GM21825 (cell line): ENCODE data around the gene MCRIP1.
A peak's percentile ranks its signal among the peaks of the same experiment; 100 is the strongest.

Experiments used
- ATAC-seq: cut with Tn5 transposase; IDR thresholded peaks from one replicate; pipeline ENCODE4 v1.9.1; 2021; ENCODE audit warnings: mild to moderate bottlenecking, moderate library complexity; ENCODE audit not compliant: unreplicated experiment

The MCRIP1 gene

GRCh38 chr17:81833160-81833920 lies at the start of gene MCRIP1:
Gene MCRIP1, minus strand, starts transcription at chr17:81833291. Its CDS starts 8,785 bp downstream, at chr17:81824506.
- ATAC-seq = peak; percentile 58

- no peak for ATAC-seq
These were observed 46.0 kb upstream of the MCRIP1 start for GRCh38 chr17:81879121-81879520.

GRCh38 chr17:81878294-81878693 lies 45.2 kb upstream of the MCRIP1 start:
- no peak for ATAC-seq

GRCh38 chr17:81877569-81877968 lies 44.5 kb upstream of the MCRIP1 start:
- ATAC-seq = no peak

GRCh38 chr17:81871387-81872230 lies 38.5 kb upstream of the MCRIP1 start:
- ATAC-seq = peak; percentile 16

- peak; percentile 35 for ATAC-seq
These were observed 37.9 kb upstream of the MCRIP1 start, which contains the start of gene ARHGDIA for GRCh38 chr17:81870981-81871386. Gene ARHGDIA, minus strand, starts transcription at chr17:81871337. Its CDS starts 1,407 bp downstream, at chr17:81869930.

GRCh38 chr17:81870131-81870980 lies 37.3 kb upstream of the MCRIP1 start:
- peak; percentile 11 for ATAC-seq

- peak; percentile 2 for ATAC-seq
These were observed 36.4 kb upstream of the MCRIP1 start for GRCh38 chr17:81869221-81870130.

GRCh38 chr17:81868674-81869220 lies 35.7 kb upstream of the MCRIP1 start:
- ATAC-seq = no peak

- no peak for ATAC-seq
These were observed 35.0 kb upstream of the MCRIP1 start for GRCh38 chr17:81867991-81868673.

- no peak for ATAC-seq
These were observed 34.3 kb upstream of the MCRIP1 start for GRCh38 chr17:81867170-81867990.

GRCh38 chr17:81866440-81867169 lies 33.5 kb upstream of the MCRIP1 start:
- ATAC-seq = no peak

GRCh38 chr17:81865733-81866439 lies 32.8 kb upstream of the MCRIP1 start:
- no peak for ATAC-seq

GRCh38 chr17:81865358-81865732 lies 32.3 kb upstream of the MCRIP1 start:
- ATAC-seq = no peak

- no peak for ATAC-seq
These were observed 31.0 kb upstream of the MCRIP1 start for GRCh38 chr17:81863833-81864768.
